ENCODE results near the gene PAMR1.
"Not testable (repeated sequence)": the region's sequence is repeated elsewhere in the genome, so short reads cannot be mapped to it uniquely, and the experiment has no call there.

The PAMR1 gene

GRCh38 chr11:35543481-35543880 lies 18.1 kb upstream of the PAMR1 start:
- DNase-seq (ENCODE audit: low read depth in 2 of 2), result no peak

GRCh38 chr11:35541621-35542375 lies 16.4 kb upstream of the PAMR1 start:
- no peak for DNase-seq (ENCODE audit: low read depth in 2 of 2)

GRCh38 chr11:35540526-35540925 lies 15.1 kb upstream of the PAMR1 start:
- DNase-seq (ENCODE audit: low read depth in 2 of 2), result no peak

- no peak for DNase-seq (ENCODE audit: low read depth in 2 of 2)
Observed at GRCh38 chr11:35539781-35540281, 14.4 kb upstream of the PAMR1 start.

GRCh38 chr11:35539256-35539655 lies 13.8 kb upstream of the PAMR1 start:
- DNase-seq (ENCODE audit: low read depth in 2 of 2), result no peak

GRCh38 chr11:35536470-35536869 lies 11.1 kb upstream of the PAMR1 start:
- DNase-seq (ENCODE audit: low read depth in 2 of 2), result no peak

- DNase-seq (ENCODE audit: low read depth in 2 of 2), result no peak
Observed at GRCh38 chr11:35531246-35531645, 5.8 kb upstream of the PAMR1 start.

- no peak for DNase-seq (ENCODE audit: low read depth in 2 of 2)
Observed at GRCh38 chr11:35529971-35530495, 4.6 kb upstream of the PAMR1 start.

- DNase-seq (ENCODE audit: low read depth in 2 of 2), result no peak
Observed at GRCh38 chr11:35526370-35526792, 965 bp upstream of the PAMR1 start.

- no peak for DNase-seq (ENCODE audit: low read depth in 2 of 2)
Observed at GRCh38 chr11:35524780-35525179, 636 bp downstream of the PAMR1 start.

- no peak for DNase-seq (ENCODE audit: low read depth in 2 of 2)
Observed at GRCh38 chr11:35523861-35524260, 1.6 kb downstream of the PAMR1 start.

GRCh38 chr11:35523331-35523768 lies 2.1 kb downstream of the PAMR1 start:
- no peak for DNase-seq (ENCODE audit: low read depth in 2 of 2)

GRCh38 chr11:35522091-35522490 lies 3.3 kb downstream of the PAMR1 start:
- DNase-seq (ENCODE audit: low read depth in 2 of 2), result not testable (repeated sequence)

GRCh38 chr11:35520376-35520775 lies 5.0 kb downstream of the PAMR1 start:
- DNase-seq (ENCODE audit: low read depth in 2 of 2), result no peak

GRCh38 chr11:35518766-35519165 lies 6.7 kb downstream of the PAMR1 start:
- no peak for DNase-seq (ENCODE audit: low read depth in 2 of 2)

GRCh38 chr11:35517481-35517880 lies 7.9 kb downstream of the PAMR1 start:
- DNase-seq (ENCODE audit: low read depth in 2 of 2), result no peak

GRCh38 chr11:35516403-35516802 lies 9.0 kb downstream of the PAMR1 start:
- no peak for DNase-seq (ENCODE audit: low read depth in 2 of 2)

GRCh38 chr11:35515224-35515623 lies 10.2 kb downstream of the PAMR1 start:
- DNase-seq (ENCODE audit: low read depth in 2 of 2), result no peak

GRCh38 chr11:35514481-35514880 lies 10.9 kb downstream of the PAMR1 start:
- no peak for DNase-seq (ENCODE audit: low read depth in 2 of 2)

GRCh38 chr11:35511666-35512065 lies 13.8 kb downstream of the PAMR1 start:
- no peak for DNase-seq (ENCODE audit: low read depth in 2 of 2)

GRCh38 chr11:35507688-35508087 lies 17.7 kb downstream of the PAMR1 start:
- no peak for DNase-seq (ENCODE audit: low read depth in 2 of 2)

GRCh38 chr11:35501776-35502175 lies 23.6 kb downstream of the PAMR1 start:
- DNase-seq (ENCODE audit: low read depth in 2 of 2), result no peak

- no peak for DNase-seq (ENCODE audit: low read depth in 2 of 2)
Observed at GRCh38 chr11:35500744-35501143, 24.7 kb downstream of the PAMR1 start.
